ENCODE results near the gene METTL27.
"Not testable (repeated sequence)": the region's sequence is repeated elsewhere in the genome, so short reads cannot be mapped to it uniquely, and the experiment has no call there.

DNA sequence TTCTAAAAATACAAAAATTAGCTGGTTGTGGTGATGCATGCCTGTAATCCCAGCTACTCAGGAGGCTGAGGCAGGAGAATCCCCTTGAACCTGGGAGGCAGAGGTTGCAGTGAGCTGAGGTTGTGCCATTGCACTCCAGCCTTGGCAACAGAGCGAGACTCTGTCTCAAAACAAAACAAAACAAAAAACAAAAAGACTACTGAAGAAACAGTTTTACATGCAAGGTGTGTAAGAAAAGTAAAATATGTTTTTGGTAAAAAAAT lies 54.6 kb downstream of the METTL27 start:
- not testable (repeated sequence) for TF ChIP-seq FOSL1 (IDR thresholded peaks at IDR 0.05; ENCODE audit: insufficient read depth, low read depth, low read length); TAF1 (IDR thresholded peaks at IDR 0.05; ENCODE audit: low read depth, low read length); TCF12 (IDR thresholded peaks at IDR 0.05; ENCODE audit: low read depth, low read length); YY1 (IDR thresholded peaks at IDR 0.05; ENCODE audit: low read depth, low read length)
- TF ChIP-seq, protein P1, sequence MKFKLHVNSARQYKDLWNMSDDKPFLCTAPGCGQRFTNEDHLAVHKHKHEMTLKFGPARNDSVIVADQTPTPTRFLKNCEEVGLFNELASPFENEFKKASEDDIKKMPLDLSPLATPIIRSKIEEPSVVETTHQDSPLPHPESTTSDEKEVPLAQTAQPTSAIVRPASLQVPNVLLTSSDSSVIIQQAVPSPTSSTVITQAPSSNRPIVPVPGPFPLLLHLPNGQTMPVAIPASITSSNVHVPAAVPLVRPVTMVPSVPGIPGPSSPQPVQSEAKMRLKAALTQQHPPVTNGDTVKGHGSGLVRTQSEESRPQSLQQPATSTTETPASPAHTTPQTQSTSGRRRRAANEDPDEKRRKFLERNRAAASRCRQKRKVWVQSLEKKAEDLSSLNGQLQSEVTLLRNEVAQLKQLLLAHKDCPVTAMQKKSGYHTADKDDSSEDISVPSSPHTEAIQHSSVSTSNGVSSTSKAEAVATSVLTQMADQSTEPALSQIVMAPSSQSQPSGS (IDR thresholded peaks at IDR 0.05; ENCODE audit: low read length): not testable (repeated sequence)

All from H1 (cell line).